SK-N-SH (cell line): Measurements from ENCODE around the gene CDR2.

Experiments
- CTCF ChIP-seq: fragments of 200-600 bp; sonication (generic); IDR thresholded peaks from 2 replicates; pipeline ENCODE4 v1.6.1; 2017; ENCODE audit warnings: antibody characterized with exemption, mild to moderate bottlenecking, moderate library complexity
- FOXM1 ChIP-seq: IDR thresholded peaks from 2 replicates; pipeline ENCODE4 v1.4.0; 2012; ENCODE audit warnings: low read depth, mild to moderate bottlenecking
- GABPA ChIP-seq: IDR thresholded peaks from 2 replicates; pipeline ENCODE4 v1.4.0; 2012; ENCODE audit warnings: low read depth, mild to moderate bottlenecking
- MAX ChIP-seq: IDR thresholded peaks from 2 replicates; pipeline ENCODE4 v1.4.0; 2012; ENCODE audit warnings: low read depth
- RAD21 ChIP-seq: IDR thresholded peaks from 2 replicates; pipeline ENCODE4 v1.6.1; 2012; ENCODE audit warnings: mild to moderate bottlenecking, low read length
- REST ChIP-seq: IDR thresholded peaks from 2 replicates; pipeline ENCODE4 v1.6.1; 2012; ENCODE audit warnings: mild to moderate bottlenecking, low read depth, low read length, moderate library complexity
- TEAD4 ChIP-seq: IDR thresholded peaks from 2 replicates; pipeline ENCODE4 v1.4.0; 2012; ENCODE audit warnings: mild to moderate bottlenecking, borderline replicate concordance; ENCODE audit not compliant: insufficient read depth

- TF ChIP-seq FOXM1: no peak
- TF ChIP-seq TEAD4: no peak
- no peak for TF ChIP-seq CTCF
- TF ChIP-seq RAD21: no peak
- TF ChIP-seq MAX: no peak
- TF ChIP-seq REST: no peak
- TF ChIP-seq GABPA: no peak
These were observed 32.3 kb downstream of the CDR2 start for GRCh38 chr16:22342082-22342481.
